Endothelial cell of umbilical vein (primary cell): ENCODE results near the gene CFAP45. TPM values are rescaled to one million over a fixed set of nuclear protein-coding genes. Genes with fewer than 3 reads are reported as not detected.

Experiments
- BruUV-seq: library from RNA; stranded (reverse); fragments of 400-500 nt; replicated peaks from 2 replicates; lab custom pipeline; 2021; lab: Mats Ljungman, UMichigan
- CTCF ChIA-PET: fragments of 300-600, 350-600 bp; sonication (Branson Sonifier 250); formaldehyde crosslinking; loops from one replicate; lab custom pipeline; 2021; ENCODE audit warnings: antibody characterized with exemption, inconsistent platforms; lab: Charles Lee
- POLR2A ChIA-PET: fragments of 300-600, 350-600 bp; sonication (Branson Sonifier 250); formaldehyde crosslinking; loops from one replicate; lab custom pipeline; 2021; ENCODE audit warnings: antibody characterized with exemption, inconsistent platforms; lab: Charles Lee
- DNase-seq: peaks from one replicate; pipeline ENCODE4 v3.0.0-alpha.2; 2011; ENCODE audit warnings: low read depth, low spot score
- FAIRE-seq: peaks from 2 replicates; lab custom pipeline; 2011; peaks lifted over from hg19 to GRCh38; lab: Jason Lieb, UNC
- H2AFZ ChIP-seq: 2 replicates; pipeline ENCODE4 v1.6.0; 2012; ENCODE audit warnings: low read depth, low read length, control low read depth, inconsistent platforms
- H3K27ac ChIP-seq: 2 replicates; pipeline ENCODE4 v1.5.1; 2011; ENCODE audit warnings: low read depth, mild to moderate bottlenecking, control low read depth, low read length, moderate library complexity; ENCODE audit not compliant: insufficient read depth
- H3K27me3 ChIP-seq, 2 experiments: 2 replicates each; pipeline versions ENCODE4 v1.6.0 to v1.6.1; 2011; ENCODE audit warnings: low read length in 2 of 2, mixed read lengths in 1 of 2; ENCODE audit not compliant: control insufficient read depth in 2 of 2, insufficient read depth in 2 of 2
- H3K36me3 ChIP-seq, 2 experiments: 2 replicates in 1 of 2; 3 replicates in 1 of 2; pipeline ENCODE4 v1.5.1; 2011; ENCODE audit warnings: low read length in 2 of 2, mild to moderate bottlenecking in 1 of 2, moderate library complexity in 1 of 2; ENCODE audit not compliant: control insufficient read depth in 2 of 2, insufficient read depth in 2 of 2; ENCODE audit errors: extremely low read depth in 1 of 2
- H3K4me1 ChIP-seq: 3 replicates; pipeline ENCODE4 v1.5.1; 2011; ENCODE audit warnings: mild to moderate bottlenecking, low read length; ENCODE audit not compliant: control insufficient read depth, insufficient read depth; ENCODE audit errors: extremely low read depth
- H3K4me2 ChIP-seq: 2 replicates; pipeline ENCODE4 v1.6.1; 2011; ENCODE audit warnings: low read length, control low read depth, mixed read lengths; ENCODE audit not compliant: insufficient read depth
- H3K4me3 ChIP-seq, 3 experiments: fragments of 200-600 bp in 1 of 3; sonication (generic), shearing (Covaris generic) in 1 of 3; replicated peaks in 1 of 3; 2 replicates each; pipeline ENCODE4 v1.5.1; 2011 to 2016; ENCODE audit warnings: control low read depth in 3 of 3, low read length in 3 of 3, mild to moderate bottlenecking in 2 of 3, inconsistent platforms in 1 of 3, low read depth in 1 of 3, moderate library complexity in 1 of 3; ENCODE audit not compliant: insufficient read depth in 1 of 3
- H3K79me2 ChIP-seq: 2 replicates; pipeline ENCODE4 v1.6.0; 2012; ENCODE audit warnings: low read length, inconsistent platforms; ENCODE audit not compliant: control insufficient read depth, insufficient read depth
- H3K9ac ChIP-seq: replicated peaks from 2 replicates; pipeline ENCODE3; 2011; ENCODE audit warnings: low read length, control low read depth; ENCODE audit not compliant: insufficient read depth; ENCODE audit errors: extremely low read depth
- H3K9me1 ChIP-seq: replicated peaks from 3 replicates; pipeline ENCODE4 v1.6.0; 2011; ENCODE audit warnings: mild to moderate bottlenecking, low read length; ENCODE audit not compliant: control insufficient read depth, insufficient read depth; ENCODE audit errors: extremely low read depth
- H3K9me3 ChIP-seq: replicated peaks from 2 replicates; pipeline ENCODE4 v1.5.1; 2012; ENCODE audit warnings: low read length, inconsistent platforms; ENCODE audit not compliant: control insufficient read depth, insufficient read depth
- H4K20me1 ChIP-seq: replicated peaks from 2 replicates; pipeline ENCODE3; 2011; ENCODE audit warnings: mild to moderate bottlenecking, low read length; ENCODE audit not compliant: control insufficient read depth, insufficient read depth; ENCODE audit errors: extremely low read depth
- EZH2 ChIP-seq: IDR thresholded peaks from 2 replicates; pipeline ENCODE4 v1.6.1; 2012; ENCODE audit warnings: borderline replicate concordance, low read depth, mild to moderate bottlenecking, moderate library complexity, low read length, inconsistent platforms; ENCODE audit not compliant: severe bottlenecking
- FOS ChIP-seq: IDR thresholded peaks from 2 replicates; pipeline ENCODE4 v1.6.1; 2011; ENCODE audit warnings: mild to moderate bottlenecking, low read length, moderate library complexity, borderline replicate concordance; ENCODE audit not compliant: insufficient read depth
- GATA2 ChIP-seq: IDR thresholded peaks from 2 replicates; pipeline ENCODE4 v1.7.0; 2011; ENCODE audit warnings: low read depth, mild to moderate bottlenecking, moderate library complexity, mixed read lengths, low read length; ENCODE audit not compliant: insufficient read length, insufficient read depth
- JUN ChIP-seq: IDR thresholded peaks from 2 replicates; pipeline ENCODE4 v1.6.1; 2011; ENCODE audit warnings: borderline replicate concordance, low read depth; ENCODE audit not compliant: insufficient read length, insufficient read depth
- MYC ChIP-seq: IDR thresholded peaks from one replicate; pipeline ENCODE4 v1.6.1; 2011; ENCODE audit warnings: mild to moderate bottlenecking, low read depth, low read length
- POLR2A ChIP-seq: IDR thresholded peaks from 2 replicates; pipeline ENCODE4 v1.6.1; 2012; ENCODE audit warnings: low read depth, mild to moderate bottlenecking, control low read depth, low read length
- POLR2AphosphoS5 ChIP-seq: IDR thresholded peaks from 2 replicates; pipeline ENCODE4 v1.6.1; 2012; ENCODE audit warnings: low read depth, mild to moderate bottlenecking, control low read depth, low read length, moderate library complexity; ENCODE audit not compliant: insufficient read depth
- dilution Hi-C: fragments of 300-500 bp; cut with MboI; formaldehyde crosslinking; loops from one replicate; pipeline ENCODE4 v1.15.0; 2019; ENCODE audit warnings: low sequenced_read_pairs; ENCODE audit not compliant: extremely low pct_ligation_motif_present
- intact Hi-C: fragments of 100-400 bp; cut with micrococcal nuclease; formaldehyde crosslinking; loops from one replicate; pipeline ENCODE4 v1.10.0; 2022
- polyA plus RNA-seq, 4 experiments: library from polyadenylated mRNA; depleted of rRNA in 3 of 4; stranded (reverse) in 3 of 4; unstranded in 1 of 4; fragments of >200 nt; gene quantifications; 2 replicates each; pipeline versions ENCODE4 v1.2.1 to v1.2.3, GENCODE V29; 2011 to 2012; ENCODE audit warnings: missing spikeins in 1 of 4
- total RNA-seq: library from RNA; stranded (reverse); gene quantifications from 2 replicates; pipeline ENCODE4 v1.2.3, GENCODE V29; 2021
- TF ChIP-seq, protein P1 (sequence below): IDR thresholded peaks from 2 replicates; pipeline ENCODE4 v1.6.1; 2011; ENCODE audit not compliant: insufficient read depth, insufficient read length
- TF ChIP-seq, protein P2 (sequence below), 2 donors: IDR thresholded peaks; 1 replicate in 1 of 2; 2 replicates in 1 of 2; pipeline ENCODE4 v1.5.1; 2011; ENCODE audit warnings: low read length in 2 of 2, mild to moderate bottlenecking in 2 of 2, moderate library complexity in 2 of 2, control low read depth in 1 of 2, inconsistent platforms in 1 of 2, low read depth in 1 of 2; ENCODE audit not compliant: insufficient read depth in 1 of 2; ENCODE audit errors: extremely low read depth in 1 of 2

CFAP45 gene
- total and polyA plus RNA-seq, 2 donors (not counting 3 experiments of a cell fraction or from before 2014, with no cell fraction given) = 0.25 to 2.5 TPM

DNA sequence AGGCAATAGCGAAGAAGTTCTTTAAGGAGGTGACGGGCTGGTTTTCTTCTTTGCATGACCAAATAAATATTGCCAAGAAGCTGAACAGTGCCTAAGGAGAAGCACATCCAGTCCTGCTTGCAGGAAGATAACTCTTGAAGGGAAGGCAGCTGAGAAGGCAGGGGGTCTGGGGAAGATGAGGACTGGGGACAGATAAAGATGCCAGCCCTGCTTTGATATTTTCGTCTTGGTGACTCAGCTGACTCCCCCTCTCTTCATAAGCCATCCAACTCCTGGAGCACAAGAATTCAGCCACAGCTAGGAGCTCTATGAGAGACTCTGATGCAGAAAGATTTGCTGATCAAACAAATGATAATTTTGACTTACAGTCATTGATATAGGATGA lies 3.4 kb downstream of the CFAP45 start:
- H3K27me3 ChIP-seq = no peaks in the 10 kb centered on the region
- BruUV-seq = no TSS peak
- H3K36me3 ChIP-seq = no peaks in the 10 kb centered on the region
- no peaks in the 10 kb centered on the region for H4K20me1 ChIP-seq
- FAIRE-seq (no peak), DNase-seq (no peak)
- no peaks in the 10 kb centered on the region for H3K79me2 ChIP-seq
- ChIA-PET CTCF (interaction anchor here (1.0 to 9.2 kb wide), 5 partner anchors 96 to 764 kb away, joined by 4 to 623 read pairs (median 10); partner anchors contain the start of gene FCRL6), POLR2A (no interaction called here)
- dilution Hi-C loops = no loop called here
- no peak overlapping the region for H3K27ac ChIP-seq
- TF ChIP-seq, protein P1, sequence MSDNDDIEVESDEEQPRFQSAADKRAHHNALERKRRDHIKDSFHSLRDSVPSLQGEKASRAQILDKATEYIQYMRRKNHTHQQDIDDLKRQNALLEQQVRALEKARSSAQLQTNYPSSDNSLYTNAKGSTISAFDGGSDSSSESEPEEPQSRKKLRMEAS = no peak
- TF ChIP-seq POLR2AphosphoS5 = no peak
- TF ChIP-seq, protein P2, sequence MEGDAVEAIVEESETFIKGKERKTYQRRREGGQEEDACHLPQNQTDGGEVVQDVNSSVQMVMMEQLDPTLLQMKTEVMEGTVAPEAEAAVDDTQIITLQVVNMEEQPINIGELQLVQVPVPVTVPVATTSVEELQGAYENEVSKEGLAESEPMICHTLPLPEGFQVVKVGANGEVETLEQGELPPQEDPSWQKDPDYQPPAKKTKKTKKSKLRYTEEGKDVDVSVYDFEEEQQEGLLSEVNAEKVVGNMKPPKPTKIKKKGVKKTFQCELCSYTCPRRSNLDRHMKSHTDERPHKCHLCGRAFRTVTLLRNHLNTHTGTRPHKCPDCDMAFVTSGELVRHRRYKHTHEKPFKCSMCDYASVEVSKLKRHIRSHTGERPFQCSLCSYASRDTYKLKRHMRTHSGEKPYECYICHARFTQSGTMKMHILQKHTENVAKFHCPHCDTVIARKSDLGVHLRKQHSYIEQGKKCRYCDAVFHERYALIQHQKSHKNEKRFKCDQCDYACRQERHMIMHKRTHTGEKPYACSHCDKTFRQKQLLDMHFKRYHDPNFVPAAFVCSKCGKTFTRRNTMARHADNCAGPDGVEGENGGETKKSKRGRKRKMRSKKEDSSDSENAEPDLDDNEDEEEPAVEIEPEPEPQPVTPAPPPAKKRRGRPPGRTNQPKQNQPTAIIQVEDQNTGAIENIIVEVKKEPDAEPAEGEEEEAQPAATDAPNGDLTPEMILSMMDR (IDR thresholded peaks at IDR 0.05; ENCODE audit: extremely low read depth in 1 of 2, insufficient read depth in 1 of 2, low read depth in 1 of 2, low read length in 2 of 2) = no peak
- no peak for TF ChIP-seq FOS
- TF ChIP-seq MYC = no peak
- no peak for TF ChIP-seq JUN
- no peak for TF ChIP-seq GATA2
- no peak for TF ChIP-seq POLR2A
- TF ChIP-seq EZH2 = no peak
- no peak overlapping the region for H2AFZ ChIP-seq
- H3K4me1 ChIP-seq = no peaks in the 10 kb centered on the region
- no peaks in the 10 kb centered on the region for H3K9me3 ChIP-seq
- no peak overlapping the region for H3K4me3 ChIP-seq
- no peak overlapping the region for H3K9ac ChIP-seq
- no peak overlapping the region for H3K4me2 ChIP-seq
- no peaks in the 10 kb centered on the region for H3K9me1 ChIP-seq
- intact Hi-C loops = no loop called here
